ENCODE data around the gene ZNF883. TPM values are rescaled to one million over a fixed set of nuclear protein-coding genes. Genes with fewer than 3 reads are reported as not detected.

ZNF883 gene
- total and polyA plus RNA-seq, 4 donors: 0.03 to 0.23 (median 0.10) TPM

GRCh38 chr9:112997236-112997941 lies 14.6 kb downstream of the ZNF883 start:
- no peaks in the 10 kb centered on the region for H3K4me1 ChIP-seq (ENCODE audit: control insufficient read depth in 4 of 4, insufficient read depth in 4 of 4, low read length in 3 of 4)
- no peaks in the 10 kb centered on the region for H3K36me3 ChIP-seq (ENCODE audit: control insufficient read depth in 4 of 4, insufficient read depth in 3 of 4, low read depth in 1 of 4, low read length in 3 of 4)
- peak overlapping the region in 1 of 3 donors; percentile 0 for H3K4me3 ChIP-seq (ENCODE audit: low read depth in 1 of 3, low read length in 3 of 3)
- DNase-seq (ENCODE audit: low spot score): no peak
- H3K27me3 ChIP-seq (ENCODE audit: control insufficient read depth in 4 of 4, insufficient read depth in 4 of 4, low read length in 3 of 4): no peaks in the 10 kb centered on the region
- TF ChIP-seq TAF1 (conservative IDR thresholded peaks at IDR 0.05): no peak
- TF ChIP-seq YY1 (IDR thresholded peaks at IDR 0.05): no peak
- no peak for TF ChIP-seq GABPA (IDR thresholded peaks at IDR 0.05 in 1 of 2, conservative IDR thresholded peaks at IDR 0.05 in 1 of 2)
- no peak for TF ChIP-seq CTCF (IDR thresholded peaks at IDR 0.05; ENCODE audit: low read depth, low read length, missing input control)
- TF ChIP-seq MAX (IDR thresholded peaks at IDR 0.05): no peak
- TF ChIP-seq RAD21 (IDR thresholded peaks at IDR 0.05): no peak
- TF ChIP-seq FOXA2 (IDR thresholded peaks at IDR 0.05): no peak
- TF ChIP-seq REST (IDR thresholded peaks at IDR 0.05): no peak
- TF ChIP-seq HNF4G (IDR thresholded peaks at IDR 0.05): no peak
- TF ChIP-seq JUND (IDR thresholded peaks at IDR 0.05): no peak
- no peak for TF ChIP-seq ZBTB33 (IDR thresholded peaks at IDR 0.05)
- TF ChIP-seq RXRA (IDR thresholded peaks at IDR 0.05): no peak
- 89% methylated on average over 8 of the region's 8 CpGs for WGBS
- no peak overlapping the region for H3K27ac ChIP-seq (ENCODE audit: low read depth in 1 of 2, low read length in 2 of 2)
- no peak overlapping the region for H3K9ac ChIP-seq (ENCODE audit: low read depth in 1 of 2, low read length in 2 of 2)
- H3K9me3 ChIP-seq (ENCODE audit: control insufficient read depth in 4 of 4, low read length in 3 of 4): peaks cover 26 to 68% (median 49%) of the 10 kb centered on the region in 4 donors

- TF ChIP-seq ZBTB33 (IDR thresholded peaks at IDR 0.05): no peak
- no peak for TF ChIP-seq HNF4G (IDR thresholded peaks at IDR 0.05)
- no peak for TF ChIP-seq SP1 (IDR thresholded peaks at IDR 0.05)
- no peak for TF ChIP-seq YY1 (IDR thresholded peaks at IDR 0.05)
- TF ChIP-seq TAF1 (conservative IDR thresholded peaks at IDR 0.05): no peak
- no peak for TF ChIP-seq RAD21 (IDR thresholded peaks at IDR 0.05)
- TF ChIP-seq REST (IDR thresholded peaks at IDR 0.05): no peak
- Histone ChIP-seq H3K9ac (ENCODE audit: low read depth in 1 of 2, low read length in 2 of 2) (no peak overlapping the region), H3K9me3 (ENCODE audit: control insufficient read depth in 4 of 4, low read length in 3 of 4) (peaks cover under 1 to 2% (median 2%) of the 10 kb centered on the region in 4 donors), H3K36me3 (ENCODE audit: control insufficient read depth in 4 of 4, insufficient read depth in 3 of 4, low read depth in 1 of 4, low read length in 3 of 4) (no peaks in the 10 kb centered on the region), H3K4me1 (ENCODE audit: control insufficient read depth in 4 of 4, insufficient read depth in 4 of 4, low read length in 3 of 4) (no peaks in the 10 kb centered on the region), H3K27ac (ENCODE audit: low read depth in 1 of 2, low read length in 2 of 2) (no peak overlapping the region), H3K27me3 (ENCODE audit: control insufficient read depth in 4 of 4, insufficient read depth in 4 of 4, low read length in 3 of 4) (peaks cover 0 to 2% (median 0%) of the 10 kb centered on the region in 4 donors), H3K4me3 (ENCODE audit: low read depth in 1 of 3, low read length in 3 of 3) (no peak overlapping the region)
- no peak for DNase-seq (ENCODE audit: low spot score)
- WGBS: 16% methylated on average over 5 of the region's 5 CpGs
These were observed 40.6 kb downstream of the ZNF883 start for GRCh38 chr9:112971415-112971814.
